ENCODE data around the gene RBFOX1.

Gene RBFOX1

DNA sequence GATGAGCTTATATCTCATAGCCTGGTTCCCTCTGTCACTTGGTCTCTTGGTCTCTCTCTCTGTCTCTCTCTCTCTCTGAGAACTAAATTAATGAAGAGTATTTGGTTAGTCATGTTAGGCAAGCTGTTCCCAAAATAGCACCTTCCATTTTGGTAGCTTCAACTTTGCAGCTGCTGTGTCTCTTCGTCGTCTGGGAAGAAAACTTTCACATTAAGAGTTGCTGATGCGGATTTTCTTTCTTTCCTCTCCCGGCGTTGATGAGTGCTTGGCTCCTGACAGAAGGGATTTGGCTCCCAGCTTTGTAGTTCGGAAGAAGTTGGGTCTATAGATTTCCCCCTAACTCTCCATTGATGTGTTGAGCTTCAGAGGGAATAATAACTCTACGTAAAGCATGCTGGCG, at the start of gene RBFOX1:
TSS of gene RBFOX1 (plus strand) at position 235 of the 400 bp plus-strand sequence.
- no peaks in the 10 kb centered on the region for H3K36me3 ChIP-seq (ENCODE audit: insufficient read depth, low read depth, low read length)
- H3K4me3 ChIP-seq (ENCODE audit: low read length), result no peak within 1 kb of the TSS
- no peaks in the 10 kb centered on the region for H3K9me3 ChIP-seq (ENCODE audit: insufficient read depth, low read depth, low read length)
- H3K4me1 ChIP-seq (ENCODE audit: insufficient read depth, low read length), result no peaks in the 10 kb centered on the region
- no peak within 1 kb of the TSS for H3K27ac ChIP-seq (ENCODE audit: low read length)
- no peaks in the 10 kb centered on the region for H3K27me3 ChIP-seq (ENCODE audit: insufficient read depth, low read length)
- H3K9ac ChIP-seq (ENCODE audit: low read depth, low read length), result no peak within 1 kb of the TSS

DNA sequence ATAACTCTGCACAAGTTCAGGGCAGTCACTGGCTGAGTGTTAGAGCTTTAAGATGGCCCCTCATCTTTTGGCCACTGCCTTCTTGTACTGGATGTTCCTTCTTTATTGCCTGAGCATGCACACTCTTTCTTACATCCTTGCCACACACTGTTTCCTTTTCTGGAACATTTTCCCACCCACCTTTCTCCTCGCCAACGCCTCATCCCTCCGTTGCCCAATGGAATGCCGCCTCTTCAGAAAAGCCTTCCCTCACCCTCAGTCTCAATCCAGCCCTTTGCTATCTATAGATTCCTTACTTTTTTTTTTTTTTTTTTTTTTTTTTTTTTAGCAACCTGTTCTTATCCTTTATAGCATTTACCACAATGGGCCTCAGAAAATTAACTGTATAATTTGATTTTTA, 47.9 kb upstream of the RBFOX1 start:
- no peak overlapping the region for H3K4me3 ChIP-seq (ENCODE audit: low read length)
- no peaks in the 10 kb centered on the region for H3K4me1 ChIP-seq (ENCODE audit: insufficient read depth, low read length)
- no peak overlapping the region for H3K9ac ChIP-seq (ENCODE audit: low read depth, low read length)
- peaks cover 7% of the 10 kb centered on the region for H3K9me3 ChIP-seq (ENCODE audit: insufficient read depth, low read depth, low read length)
- H3K36me3 ChIP-seq (ENCODE audit: insufficient read depth, low read depth, low read length), result no peaks in the 10 kb centered on the region
- no peak overlapping the region for H3K27ac ChIP-seq (ENCODE audit: low read length)
- H3K27me3 ChIP-seq (ENCODE audit: insufficient read depth, low read length), result no peaks in the 10 kb centered on the region

DNA sequence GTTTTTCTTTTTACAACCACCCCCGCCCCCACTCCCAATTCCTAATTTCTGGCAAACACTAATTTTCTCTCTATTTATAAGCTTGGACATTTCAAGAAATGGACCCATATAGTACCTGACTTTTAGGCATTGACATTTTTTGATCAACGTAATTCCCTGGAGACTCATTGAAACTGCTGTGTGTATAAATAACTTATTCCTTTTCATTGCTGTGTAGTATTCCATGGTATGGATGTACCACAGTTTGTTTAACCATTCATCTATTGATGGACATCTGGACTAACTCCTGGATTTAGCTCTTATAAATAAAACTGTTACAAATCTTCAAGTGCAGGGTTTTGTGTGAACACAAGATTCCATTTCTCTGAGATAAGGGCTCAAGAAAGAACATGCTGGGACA, 47.1 kb upstream of the RBFOX1 start:
- Histone ChIP-seq H3K36me3 (ENCODE audit: insufficient read depth, low read depth, low read length) (no peaks in the 10 kb centered on the region), H3K4me3 (ENCODE audit: low read length) (no peak overlapping the region), H3K27ac (ENCODE audit: low read length) (no peak overlapping the region), H3K4me1 (ENCODE audit: insufficient read depth, low read length) (no peaks in the 10 kb centered on the region), H3K27me3 (ENCODE audit: insufficient read depth, low read length) (no peaks in the 10 kb centered on the region), H3K9me3 (ENCODE audit: insufficient read depth, low read depth, low read length) (peaks cover 7% of the 10 kb centered on the region), H3K9ac (ENCODE audit: low read depth, low read length) (no peak overlapping the region)

DNA sequence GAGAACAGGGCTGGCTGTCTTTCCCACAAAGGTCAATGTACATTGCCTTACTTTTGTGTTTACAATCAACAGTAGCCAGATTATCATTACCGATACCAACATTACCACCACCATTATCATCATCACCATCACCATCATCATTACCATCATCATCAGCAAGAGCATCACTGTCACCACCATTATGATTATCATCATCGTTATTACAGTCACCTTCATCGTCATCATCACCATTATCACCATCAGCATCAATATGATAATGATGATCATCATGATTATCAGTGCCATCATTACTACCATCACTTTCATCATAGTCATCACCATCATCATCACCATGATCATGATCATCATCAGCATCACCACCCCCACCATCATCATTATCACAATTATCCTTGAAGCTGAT, 43.3 kb upstream of the RBFOX1 start:
- no peaks in the 10 kb centered on the region for H3K27me3 ChIP-seq (ENCODE audit: insufficient read depth, low read length)
- H3K4me1 ChIP-seq (ENCODE audit: insufficient read depth, low read length), result no peaks in the 10 kb centered on the region
- no peaks in the 10 kb centered on the region for H3K36me3 ChIP-seq (ENCODE audit: insufficient read depth, low read depth, low read length)
- H3K4me3 ChIP-seq (ENCODE audit: low read length), result no peak overlapping the region
- no peak overlapping the region for H3K9ac ChIP-seq (ENCODE audit: low read depth, low read length)
- H3K9me3 ChIP-seq (ENCODE audit: insufficient read depth, low read depth, low read length), result peaks cover 7% of the 10 kb centered on the region
- no peak overlapping the region for H3K27ac ChIP-seq (ENCODE audit: low read length)

DNA sequence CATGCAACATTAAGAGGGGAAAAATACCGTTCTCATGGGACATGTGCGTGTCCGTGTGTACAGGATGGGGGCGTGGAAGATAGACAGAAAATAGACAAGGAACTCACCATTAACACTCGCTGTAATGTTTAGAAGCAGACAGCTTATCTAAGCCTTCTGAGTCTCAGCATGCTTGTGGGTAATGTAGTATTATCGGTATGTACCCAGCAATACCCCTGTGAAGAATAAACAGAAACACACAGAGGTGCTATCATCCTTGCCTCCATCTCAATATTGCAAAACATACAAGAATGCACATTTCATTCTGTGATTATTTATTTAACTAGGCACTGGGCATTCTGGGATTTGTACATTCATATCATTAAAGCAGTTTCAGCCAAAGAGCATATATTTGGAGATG, 42.0 kb upstream of the RBFOX1 start:
- Histone ChIP-seq H3K4me1 (ENCODE audit: insufficient read depth, low read length) (no peaks in the 10 kb centered on the region), H3K27ac (ENCODE audit: low read length) (no peak overlapping the region), H3K36me3 (ENCODE audit: insufficient read depth, low read depth, low read length) (no peaks in the 10 kb centered on the region)

DNA sequence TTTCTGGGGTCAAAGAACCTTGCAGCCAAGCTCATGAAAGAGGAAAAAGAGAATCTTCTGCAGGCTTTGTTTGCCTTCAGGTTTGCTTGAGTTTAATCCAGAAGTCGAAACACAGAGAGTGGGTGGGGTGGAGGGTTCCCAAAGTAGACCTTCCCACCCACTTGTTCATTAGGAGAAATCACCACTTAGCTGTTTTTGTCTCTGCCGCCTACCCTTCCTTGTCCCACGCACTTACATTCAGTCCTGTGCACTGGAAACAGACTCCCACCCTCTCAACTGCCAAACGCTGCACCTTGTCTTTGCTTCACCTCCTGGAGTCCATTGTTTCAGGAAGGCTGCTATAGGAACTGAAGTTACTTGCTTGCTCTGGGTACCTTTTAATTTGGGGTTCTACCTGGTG, 38.6 kb upstream of the RBFOX1 start:
- Histone ChIP-seq H3K27ac (ENCODE audit: low read length) (no peak overlapping the region), H3K9ac (ENCODE audit: low read depth, low read length) (no peak overlapping the region), H3K4me3 (ENCODE audit: low read length) (no peak overlapping the region), H3K36me3 (ENCODE audit: insufficient read depth, low read depth, low read length) (no peaks in the 10 kb centered on the region), H3K27me3 (ENCODE audit: insufficient read depth, low read length) (no peaks in the 10 kb centered on the region), H3K9me3 (ENCODE audit: insufficient read depth, low read depth, low read length) (no peaks in the 10 kb centered on the region), H3K4me1 (ENCODE audit: insufficient read depth, low read length) (no peaks in the 10 kb centered on the region; the same call in 1 of the 2 replicates)

More for the DNA sequence above, 42.0 kb upstream of the RBFOX1 start:
- no peak overlapping the region for H3K4me3 ChIP-seq (ENCODE audit: low read length)
- H3K9me3 ChIP-seq (ENCODE audit: insufficient read depth, low read depth, low read length), result peaks cover 5% of the 10 kb centered on the region
- H3K9ac ChIP-seq (ENCODE audit: low read depth, low read length), result no peak overlapping the region
- H3K27me3 ChIP-seq (ENCODE audit: insufficient read depth, low read length), result no peaks in the 10 kb centered on the region

DNA sequence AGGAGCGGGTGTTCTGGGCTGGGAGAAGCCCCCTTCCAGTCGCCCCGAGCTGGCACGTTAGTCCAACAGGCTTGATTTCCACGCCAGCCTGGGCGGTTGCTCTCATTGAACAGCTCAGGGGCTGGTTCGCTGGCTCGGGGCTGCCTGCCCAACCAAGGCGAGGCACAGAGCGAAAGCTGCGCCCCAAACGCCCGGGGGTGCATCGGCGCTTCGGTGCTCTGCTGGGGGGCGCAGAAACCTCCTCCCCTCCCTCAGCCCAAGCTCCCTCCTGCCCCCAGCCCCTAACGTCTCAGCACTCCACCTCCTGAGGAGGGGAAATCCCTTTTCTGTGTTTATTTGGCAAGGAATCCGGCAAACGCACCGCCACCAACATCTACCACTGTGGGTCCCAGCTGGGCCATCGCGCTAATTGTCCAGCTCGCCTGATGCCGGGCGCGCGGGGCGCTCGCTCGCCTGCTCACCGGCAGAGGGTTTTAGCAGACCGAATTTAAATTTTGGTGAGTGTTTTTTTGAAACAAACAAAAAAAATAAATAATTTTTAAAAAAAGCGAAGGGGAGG, 29.5 kb upstream of the RBFOX1 start:
- Histone ChIP-seq H3K9ac (ENCODE audit: low read depth, low read length) (peak overlapping the region; percentile 29; the same call in 1 of the 2 replicates), H3K27me3 (ENCODE audit: insufficient read depth, low read length) (peaks cover 59% of the 10 kb centered on the region), H3K4me3 (ENCODE audit: low read length) (peak overlapping the region; percentile 84), H3K27ac (ENCODE audit: low read length) (no peak overlapping the region), H3K4me1 (ENCODE audit: insufficient read depth, low read length) (peaks cover 9% of the 10 kb centered on the region; the same call in 1 of the 2 replicates), H3K36me3 (ENCODE audit: insufficient read depth, low read depth, low read length) (no peaks in the 10 kb centered on the region), H3K9me3 (ENCODE audit: insufficient read depth, low read depth, low read length) (no peaks in the 10 kb centered on the region)

DNA sequence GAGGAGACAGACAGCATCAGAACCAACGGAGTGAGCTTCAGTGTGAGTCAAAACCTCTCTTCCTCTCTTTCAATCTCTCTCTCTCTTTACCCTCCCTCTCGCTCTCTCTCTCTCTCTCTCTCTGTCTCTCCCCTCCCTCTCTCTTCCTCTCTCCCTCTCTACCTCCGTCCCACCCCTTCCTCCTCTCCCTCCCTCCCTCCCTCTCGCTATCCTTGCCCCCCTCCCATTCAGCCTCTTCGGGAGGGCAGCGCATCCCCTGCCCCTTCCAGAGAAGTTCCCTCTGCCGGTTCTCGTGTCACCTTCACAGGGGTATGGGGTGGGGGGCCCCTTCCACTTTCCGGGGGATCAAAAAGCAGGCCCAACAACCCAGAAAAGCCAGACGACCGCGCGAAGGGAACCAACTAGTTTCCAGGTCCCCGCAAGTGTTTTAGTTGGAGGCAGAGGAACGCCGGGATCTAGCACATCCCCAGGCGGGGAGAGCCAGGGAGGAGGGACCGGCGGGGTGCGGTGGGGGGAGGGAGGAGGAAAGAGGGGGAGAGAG, 28.9 kb upstream of the RBFOX1 start:
- H3K9ac ChIP-seq (ENCODE audit: low read depth, low read length), result peak overlapping the region; percentile 38; the same call in 1 of the 2 replicates
- no peak overlapping the region for H3K27ac ChIP-seq (ENCODE audit: low read length)
- H3K27me3 ChIP-seq (ENCODE audit: insufficient read depth, low read length), result peaks cover 59% of the 10 kb centered on the region

DNA sequence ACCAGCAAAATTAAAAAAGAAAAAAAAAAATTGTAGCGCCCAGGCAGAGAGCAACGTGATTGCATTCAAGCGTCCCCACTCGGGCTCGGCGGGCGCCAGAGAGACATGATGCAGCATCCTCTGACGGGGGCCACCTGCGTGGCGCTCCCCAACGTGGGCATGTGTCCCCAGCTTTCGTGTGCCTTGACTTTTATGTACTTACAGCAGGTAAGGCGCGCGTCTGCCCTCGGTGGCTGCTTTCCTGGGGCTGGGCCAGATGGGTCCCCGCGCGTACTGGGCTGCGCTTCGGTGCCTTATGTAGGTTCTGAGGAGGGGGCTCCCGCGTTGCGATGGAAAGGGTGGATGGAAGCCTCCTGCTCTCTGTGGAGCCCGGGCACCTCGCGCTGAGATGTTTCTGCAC, 28.4 kb upstream of the RBFOX1 start:
- Histone ChIP-seq H3K9ac (ENCODE audit: low read depth, low read length) (peak overlapping the region; percentile 25; the same call in 1 of the 2 replicates), H3K27ac (ENCODE audit: low read length) (no peak overlapping the region), H3K4me3 (ENCODE audit: low read length) (peak overlapping the region; percentile 84), H3K4me1 (ENCODE audit: insufficient read depth, low read length) (peaks cover 9% of the 10 kb centered on the region; the same call in 1 of the 2 replicates), H3K27me3 (ENCODE audit: insufficient read depth, low read length) (peaks cover 59% of the 10 kb centered on the region), H3K9me3 (ENCODE audit: insufficient read depth, low read depth, low read length) (no peaks in the 10 kb centered on the region), H3K36me3 (ENCODE audit: insufficient read depth, low read depth, low read length) (no peaks in the 10 kb centered on the region)

More for the DNA sequence above, 28.9 kb upstream of the RBFOX1 start:
- H3K36me3 ChIP-seq (ENCODE audit: insufficient read depth, low read depth, low read length), result no peaks in the 10 kb centered on the region
- H3K4me3 ChIP-seq (ENCODE audit: low read length), result peak overlapping the region; percentile 84
- peaks cover 9% of the 10 kb centered on the region; the same call in 1 of the 2 replicates for H3K4me1 ChIP-seq (ENCODE audit: insufficient read depth, low read length)
- no peaks in the 10 kb centered on the region for H3K9me3 ChIP-seq (ENCODE audit: insufficient read depth, low read depth, low read length)

DNA sequence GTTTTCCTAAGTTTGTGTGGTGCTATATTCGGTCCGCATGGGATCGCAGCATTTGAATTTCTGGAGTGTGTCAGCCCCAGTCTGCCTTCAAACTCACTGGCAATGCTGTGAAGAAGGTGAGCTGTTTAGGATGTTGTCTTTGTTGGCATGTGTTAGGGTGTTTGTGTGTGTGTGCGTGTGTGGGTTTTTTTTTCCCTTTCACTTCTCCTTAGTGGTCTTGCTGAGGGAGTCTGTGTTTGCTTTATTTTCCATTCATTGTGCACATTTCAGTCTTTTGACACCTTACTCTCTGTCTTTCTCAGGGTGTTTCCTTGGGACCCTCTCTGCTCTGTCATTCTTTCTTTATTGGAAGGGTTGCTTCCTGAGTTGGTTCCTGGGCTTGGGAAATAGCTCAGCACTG, 27.7 kb upstream of the RBFOX1 start:
- Histone ChIP-seq H3K4me1 (ENCODE audit: insufficient read depth, low read length) (peaks cover 9% of the 10 kb centered on the region; the same call in 1 of the 2 replicates), H3K9me3 (ENCODE audit: insufficient read depth, low read depth, low read length) (no peaks in the 10 kb centered on the region), H3K4me3 (ENCODE audit: low read length) (peak overlapping the region; percentile 84), H3K36me3 (ENCODE audit: insufficient read depth, low read depth, low read length) (no peaks in the 10 kb centered on the region), H3K27me3 (ENCODE audit: insufficient read depth, low read length) (peaks cover 59% of the 10 kb centered on the region), H3K9ac (ENCODE audit: low read depth, low read length) (no peak overlapping the region), H3K27ac (ENCODE audit: low read length) (no peak overlapping the region)

DNA sequence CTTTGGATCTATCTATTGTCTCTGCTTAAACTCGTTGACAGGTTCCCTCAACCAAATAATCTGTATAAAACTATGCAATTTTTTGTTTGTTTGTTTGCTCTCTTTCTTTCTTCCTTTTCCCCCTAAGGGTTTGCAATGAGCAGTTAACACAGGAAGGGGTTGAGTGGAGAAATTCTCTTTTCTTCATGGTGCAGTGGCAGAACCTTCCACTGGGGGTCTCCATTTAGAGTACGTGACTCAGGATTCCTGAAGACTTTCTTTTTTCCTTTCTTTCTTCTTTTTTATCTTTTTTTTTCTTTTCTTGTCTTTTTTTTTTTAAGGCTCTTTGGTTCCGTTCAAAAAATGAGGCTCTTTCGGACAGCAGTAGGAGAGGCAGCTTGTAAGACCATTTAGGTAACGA, 19.5 kb upstream of the RBFOX1 start:
- H3K36me3 ChIP-seq (ENCODE audit: insufficient read depth, low read depth, low read length), result no peaks in the 10 kb centered on the region
- no peak overlapping the region for H3K27ac ChIP-seq (ENCODE audit: low read length)
- no peak overlapping the region for H3K4me3 ChIP-seq (ENCODE audit: low read length)
- no peaks in the 10 kb centered on the region for H3K9me3 ChIP-seq (ENCODE audit: insufficient read depth, low read depth, low read length)
- no peak overlapping the region for H3K9ac ChIP-seq (ENCODE audit: low read depth, low read length)
- H3K4me1 ChIP-seq (ENCODE audit: insufficient read depth, low read length), result no peaks in the 10 kb centered on the region
- H3K27me3 ChIP-seq (ENCODE audit: insufficient read depth, low read length), result no peaks in the 10 kb centered on the region

DNA sequence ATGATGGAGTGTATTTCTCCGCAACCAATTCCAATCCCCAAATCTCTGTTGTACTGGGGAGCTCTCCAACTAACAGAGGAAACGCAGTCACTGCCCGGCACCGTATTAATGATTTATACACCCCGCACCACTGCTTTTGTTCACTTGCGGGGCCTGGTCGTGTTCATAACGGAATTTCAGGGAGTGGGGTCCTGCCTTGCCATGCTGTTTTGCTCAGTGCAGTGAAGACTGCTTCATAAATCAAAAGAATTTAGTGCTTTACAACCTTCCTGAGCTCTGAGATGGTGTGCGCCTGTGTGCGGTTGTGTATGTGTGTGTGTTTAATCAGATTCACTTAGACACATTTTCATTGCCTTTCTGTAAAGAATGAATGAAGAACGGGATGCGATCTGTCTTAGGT, 18.5 kb upstream of the RBFOX1 start:
- no peak overlapping the region for H3K9ac ChIP-seq (ENCODE audit: low read depth, low read length)

More for the DNA sequence above, 18.5 kb upstream of the RBFOX1 start:
- no peaks in the 10 kb centered on the region for H3K9me3 ChIP-seq (ENCODE audit: insufficient read depth, low read depth, low read length)
- H3K27ac ChIP-seq (ENCODE audit: low read length), result no peak overlapping the region
- H3K4me3 ChIP-seq (ENCODE audit: low read length), result no peak overlapping the region
- H3K36me3 ChIP-seq (ENCODE audit: insufficient read depth, low read depth, low read length), result no peaks in the 10 kb centered on the region
- no peaks in the 10 kb centered on the region for H3K27me3 ChIP-seq (ENCODE audit: insufficient read depth, low read length)
- H3K4me1 ChIP-seq (ENCODE audit: insufficient read depth, low read length), result no peaks in the 10 kb centered on the region
